HL-60 (cell line): ENCODE data around the gene SAP30L.

Experiments used
- DNase-seq, 2 experiments: peaks; one replicate each; pipeline ENCODE4 v3.0.0-alpha.2; 2010 to 2020; ENCODE audit warnings: low read depth in 1 of 2, low spot score in 1 of 2
- H3K27ac ChIP-seq: fragments of 250-450 bp; sonication (Bioruptor Pico); replicated peaks from 2 replicates; pipeline ENCODE4 v1.5.1; 2020; ENCODE audit warnings: mild to moderate bottlenecking, moderate library complexity
- H3K27me3 ChIP-seq: fragments of 250-450 bp; sonication (Bioruptor Pico); 2 replicates; pipeline ENCODE4 v1.5.1; 2021; ENCODE audit warnings: mild to moderate bottlenecking, moderate library complexity; ENCODE audit not compliant: insufficient read depth, poor library complexity, severe bottlenecking
- H3K4me3 ChIP-seq: replicated peaks from 2 replicates; pipeline ENCODE4 v1.5.1; 2011; ENCODE audit warnings: mild to moderate bottlenecking, control low read depth, low read length; ENCODE audit not compliant: insufficient read depth
- GABPA ChIP-seq: IDR thresholded peaks from 2 replicates; pipeline ENCODE4 v1.6.1; 2012; ENCODE audit warnings: low read depth
- POLR2AphosphoS5 ChIP-seq: IDR thresholded peaks from 2 replicates; pipeline ENCODE4 v1.6.1; 2012; ENCODE audit warnings: low read depth
- SPI1 ChIP-seq: IDR thresholded peaks from 2 replicates; pipeline ENCODE4 v1.6.1; 2012; ENCODE audit warnings: low read depth, mild to moderate bottlenecking, borderline replicate concordance
- TF ChIP-seq, protein P1 (sequence below): IDR thresholded peaks from one replicate; pipeline ENCODE4 v1.5.1; 2011; ENCODE audit warnings: low read length, control low read depth, inconsistent platforms; ENCODE audit not compliant: insufficient read depth
- TF ChIP-seq, protein P2 (sequence below): IDR thresholded peaks from 2 replicates; pipeline ENCODE4 v1.6.1; 2012; ENCODE audit warnings: low read depth; ENCODE audit not compliant: insufficient replicate concordance

Gene SAP30L

DNA sequence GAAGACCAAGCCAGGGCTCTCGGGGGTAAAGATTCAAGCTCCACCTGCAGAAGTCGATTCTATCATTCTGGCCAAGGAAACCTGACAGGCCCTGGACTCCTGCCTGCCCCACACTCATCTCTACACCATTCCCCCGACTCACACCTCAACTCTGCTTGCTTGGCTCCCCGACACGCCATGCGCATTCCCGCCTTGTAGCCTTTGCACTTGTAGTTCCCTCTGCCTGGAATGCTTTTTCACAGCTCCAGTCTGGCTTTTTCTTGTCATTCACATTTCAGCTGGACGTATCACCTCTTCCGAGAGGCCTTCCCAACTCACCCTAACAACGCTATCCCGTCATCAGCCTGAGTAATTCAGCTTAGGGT, 60.9 kb downstream of the SAP30L start:
- Histone ChIP-seq H3K4me3 (no peak overlapping the region), H3K27ac (no peak overlapping the region), H3K27me3 (peaks cover 15% of the 10 kb centered on the region)
- no peak for TF ChIP-seq POLR2AphosphoS5
- no peak for TF ChIP-seq GABPA
- TF ChIP-seq, protein P1, sequence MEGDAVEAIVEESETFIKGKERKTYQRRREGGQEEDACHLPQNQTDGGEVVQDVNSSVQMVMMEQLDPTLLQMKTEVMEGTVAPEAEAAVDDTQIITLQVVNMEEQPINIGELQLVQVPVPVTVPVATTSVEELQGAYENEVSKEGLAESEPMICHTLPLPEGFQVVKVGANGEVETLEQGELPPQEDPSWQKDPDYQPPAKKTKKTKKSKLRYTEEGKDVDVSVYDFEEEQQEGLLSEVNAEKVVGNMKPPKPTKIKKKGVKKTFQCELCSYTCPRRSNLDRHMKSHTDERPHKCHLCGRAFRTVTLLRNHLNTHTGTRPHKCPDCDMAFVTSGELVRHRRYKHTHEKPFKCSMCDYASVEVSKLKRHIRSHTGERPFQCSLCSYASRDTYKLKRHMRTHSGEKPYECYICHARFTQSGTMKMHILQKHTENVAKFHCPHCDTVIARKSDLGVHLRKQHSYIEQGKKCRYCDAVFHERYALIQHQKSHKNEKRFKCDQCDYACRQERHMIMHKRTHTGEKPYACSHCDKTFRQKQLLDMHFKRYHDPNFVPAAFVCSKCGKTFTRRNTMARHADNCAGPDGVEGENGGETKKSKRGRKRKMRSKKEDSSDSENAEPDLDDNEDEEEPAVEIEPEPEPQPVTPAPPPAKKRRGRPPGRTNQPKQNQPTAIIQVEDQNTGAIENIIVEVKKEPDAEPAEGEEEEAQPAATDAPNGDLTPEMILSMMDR = no peak
- TF ChIP-seq, protein P2, sequence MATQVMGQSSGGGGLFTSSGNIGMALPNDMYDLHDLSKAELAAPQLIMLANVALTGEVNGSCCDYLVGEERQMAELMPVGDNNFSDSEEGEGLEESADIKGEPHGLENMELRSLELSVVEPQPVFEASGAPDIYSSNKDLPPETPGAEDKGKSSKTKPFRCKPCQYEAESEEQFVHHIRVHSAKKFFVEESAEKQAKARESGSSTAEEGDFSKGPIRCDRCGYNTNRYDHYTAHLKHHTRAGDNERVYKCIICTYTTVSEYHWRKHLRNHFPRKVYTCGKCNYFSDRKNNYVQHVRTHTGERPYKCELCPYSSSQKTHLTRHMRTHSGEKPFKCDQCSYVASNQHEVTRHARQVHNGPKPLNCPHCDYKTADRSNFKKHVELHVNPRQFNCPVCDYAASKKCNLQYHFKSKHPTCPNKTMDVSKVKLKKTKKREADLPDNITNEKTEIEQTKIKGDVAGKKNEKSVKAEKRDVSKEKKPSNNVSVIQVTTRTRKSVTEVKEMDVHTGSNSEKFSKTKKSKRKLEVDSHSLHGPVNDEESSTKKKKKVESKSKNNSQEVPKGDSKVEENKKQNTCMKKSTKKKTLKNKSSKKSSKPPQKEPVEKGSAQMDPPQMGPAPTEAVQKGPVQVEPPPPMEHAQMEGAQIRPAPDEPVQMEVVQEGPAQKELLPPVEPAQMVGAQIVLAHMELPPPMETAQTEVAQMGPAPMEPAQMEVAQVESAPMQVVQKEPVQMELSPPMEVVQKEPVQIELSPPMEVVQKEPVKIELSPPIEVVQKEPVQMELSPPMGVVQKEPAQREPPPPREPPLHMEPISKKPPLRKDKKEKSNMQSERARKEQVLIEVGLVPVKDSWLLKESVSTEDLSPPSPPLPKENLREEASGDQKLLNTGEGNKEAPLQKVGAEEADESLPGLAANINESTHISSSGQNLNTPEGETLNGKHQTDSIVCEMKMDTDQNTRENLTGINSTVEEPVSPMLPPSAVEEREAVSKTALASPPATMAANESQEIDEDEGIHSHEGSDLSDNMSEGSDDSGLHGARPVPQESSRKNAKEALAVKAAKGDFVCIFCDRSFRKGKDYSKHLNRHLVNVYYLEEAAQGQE = no peak
- TF ChIP-seq SPI1 = no peak
- DNase-seq = no peak

DNA sequence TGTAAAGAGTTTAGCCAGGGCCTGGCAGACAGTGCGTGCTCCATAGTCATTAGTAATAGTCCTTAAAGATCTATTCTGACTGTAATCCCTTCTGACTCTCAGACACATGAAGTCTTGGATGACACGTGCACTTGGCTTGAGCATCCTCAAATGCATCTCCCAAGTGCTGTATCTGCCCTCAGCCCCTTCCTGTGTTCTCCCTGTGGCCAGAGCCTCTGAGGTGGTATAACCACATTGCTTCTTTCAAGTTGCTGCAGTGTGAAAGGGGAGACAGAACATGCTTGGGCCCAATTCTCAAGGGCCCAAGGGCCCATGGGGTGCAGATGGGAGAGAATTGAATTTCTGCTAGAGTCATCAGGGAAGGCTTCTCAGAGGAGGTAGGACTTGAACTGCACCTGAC, 62.3 kb downstream of the SAP30L start:
- TF ChIP-seq, protein P2 = no peak
- TF ChIP-seq POLR2AphosphoS5 = no peak
- TF ChIP-seq GABPA = no peak
- no peak for TF ChIP-seq SPI1
- TF ChIP-seq, protein P1 = no peak
- Histone ChIP-seq H3K27ac (no peak overlapping the region), H3K27me3 (peaks cover 7% of the 10 kb centered on the region), H3K4me3 (no peak overlapping the region)
- no peak for DNase-seq

DNA sequence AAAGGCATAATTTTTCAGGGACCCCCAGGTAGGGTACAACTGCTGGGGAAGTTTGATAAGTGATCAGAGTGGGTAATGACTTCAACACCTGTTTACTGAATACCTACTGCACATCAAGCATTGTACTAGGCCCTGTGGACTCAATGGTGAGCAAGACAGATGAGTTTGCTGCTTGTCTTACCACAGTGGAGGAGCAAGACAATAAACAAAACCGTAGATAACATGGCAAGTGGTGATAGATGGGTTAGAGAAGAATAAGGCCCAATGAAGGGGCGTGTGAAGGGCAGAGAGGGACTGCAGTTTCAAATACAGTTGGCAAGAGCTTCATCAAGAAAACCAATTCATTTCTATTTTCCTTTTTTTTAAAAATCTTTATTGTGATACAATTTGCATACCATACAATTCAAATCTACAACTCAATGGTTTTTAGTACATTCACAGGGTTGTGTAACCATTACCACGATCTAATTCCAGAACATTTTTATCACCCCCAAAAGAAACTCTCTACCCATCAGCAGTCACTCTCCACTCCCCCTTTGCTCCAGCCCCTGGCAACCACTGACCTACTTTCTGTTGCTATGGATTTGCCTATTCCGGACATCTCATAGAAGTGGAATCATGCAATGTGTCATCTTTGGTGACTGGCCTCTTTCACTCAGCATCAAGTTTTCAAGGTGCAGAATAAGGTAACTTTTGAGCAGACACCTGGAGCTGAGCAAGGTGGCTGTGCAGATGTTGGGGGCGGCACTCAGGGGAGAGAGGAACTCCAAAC, 64.2 kb downstream of the SAP30L start:
- DNase-seq = no peak
- Histone ChIP-seq H3K27me3 (peaks cover 12% of the 10 kb centered on the region), H3K27ac (no peak overlapping the region), H3K4me3 (no peak overlapping the region)
- TF ChIP-seq, protein P2 = no peak
- TF ChIP-seq, protein P1 = no peak
- TF ChIP-seq SPI1 (no peak), POLR2AphosphoS5 (no peak)
